Ramos (cell line): ENCODE measurements around the gene RAB7B.

Source experiments
- in situ Hi-C: fragments of 300-500 bp; cut with MboI; formaldehyde crosslinking; loops from one replicate; pipeline ENCODE4 v1.14.3; 2022; ENCODE audit warnings: low sequenced_read_pairs; ENCODE audit not compliant: unreplicated experiment

RAB7B gene, protein sequence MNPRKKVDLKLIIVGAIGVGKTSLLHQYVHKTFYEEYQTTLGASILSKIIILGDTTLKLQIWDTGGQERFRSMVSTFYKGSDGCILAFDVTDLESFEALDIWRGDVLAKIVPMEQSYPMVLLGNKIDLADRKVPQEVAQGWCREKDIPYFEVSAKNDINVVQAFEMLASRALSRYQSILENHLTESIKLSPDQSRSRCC

GRCh38 chr1:206002871-206003801 is at the start of gene RAB7B:
Gene RAB7B (minus strand): TSS chr1:206003395. CDS start chr1:205994135, 9,260 bp downstream.
- in situ Hi-C loops = no loop called here

DNA sequence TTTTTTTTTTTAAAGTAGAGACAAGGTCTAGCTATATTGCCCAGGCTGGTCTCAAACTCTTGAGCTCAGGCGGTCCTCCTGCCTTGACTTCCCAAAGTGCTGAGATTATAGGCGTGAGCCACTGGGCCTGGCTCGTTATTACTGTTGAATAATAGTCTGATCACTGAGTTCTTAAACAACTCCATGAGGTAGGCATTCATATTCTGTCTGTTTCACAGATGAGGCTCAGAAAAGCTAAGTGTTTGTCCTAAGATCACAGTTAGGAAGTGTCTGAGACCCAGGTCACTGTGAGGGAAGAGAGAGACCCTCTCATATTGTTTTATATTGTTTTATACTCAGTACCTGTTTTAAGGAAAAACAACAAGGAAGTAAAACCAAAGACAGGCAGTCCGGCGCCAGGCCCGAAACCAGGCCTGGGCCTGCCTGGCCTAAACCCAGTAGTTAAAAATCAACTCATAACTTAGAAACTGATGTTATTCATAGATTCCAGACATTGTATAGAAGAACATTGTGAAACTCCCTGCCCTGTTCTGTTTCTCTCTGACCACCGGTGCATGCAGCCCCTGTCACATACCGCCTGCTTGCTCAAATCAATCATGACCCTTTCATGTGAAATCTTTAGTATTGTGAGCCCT is 49.2 kb upstream of the RAB7B start:
- in situ Hi-C loops = loop anchor here (10.0 kb wide), 1 partner anchor 758 kb away; no protein-coding TSS in a partner anchor

GRCh38 chr1:206050655-206051235 is 47.5 kb upstream of the RAB7B start:
- in situ Hi-C loops = loop anchor here (10.0 kb wide), 1 partner anchor 756 kb away; no protein-coding TSS in a partner anchor

- in situ Hi-C loops = loop anchor here (10.0 kb wide), 1 partner anchor 755 kb away; no protein-coding TSS in a partner anchor
These were observed 46.9 kb upstream of the RAB7B start for GRCh38 chr1:206049919-206050600.

DNA sequence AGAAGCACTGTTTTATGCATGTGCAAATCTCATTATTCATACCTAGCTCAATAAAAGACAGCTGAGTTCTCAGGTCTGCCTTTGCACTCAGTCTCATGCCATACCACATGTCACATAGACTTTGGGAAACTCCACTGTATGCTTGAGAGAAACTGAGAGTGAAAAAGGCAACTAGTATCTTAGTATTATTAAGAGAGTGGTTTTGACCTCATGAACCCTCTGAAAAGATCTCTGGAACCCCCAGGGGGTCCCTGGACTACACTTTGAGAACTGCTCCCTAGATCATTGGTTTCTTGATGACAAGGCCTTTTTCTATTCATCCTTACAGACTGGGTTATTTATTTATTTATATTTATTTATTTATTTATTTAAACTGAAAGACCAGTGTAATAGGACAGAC is 46.1 kb upstream of the RAB7B start:
- in situ Hi-C loops = no loop called here

DNA sequence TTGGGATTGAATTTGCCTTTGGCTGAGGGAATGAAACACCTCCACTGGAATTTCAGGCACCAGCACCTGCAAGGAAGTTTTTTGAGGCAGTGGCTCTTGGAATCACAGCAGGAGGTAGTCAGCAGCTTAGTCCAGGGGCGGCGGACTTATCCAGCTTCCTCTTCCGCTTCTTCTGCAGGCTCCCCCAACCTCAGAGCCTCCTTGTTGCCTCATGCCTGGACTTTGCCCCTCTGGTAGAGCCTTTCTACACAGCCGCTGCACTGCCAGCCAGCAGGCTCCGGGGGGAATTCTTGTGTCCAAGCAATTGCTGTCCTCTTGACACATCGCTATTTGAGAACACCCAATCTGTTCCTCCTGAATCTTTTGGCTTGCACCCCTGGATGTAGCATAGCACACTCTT is 45.4 kb upstream of the RAB7B start:
- in situ Hi-C loops = no loop called here

DNA sequence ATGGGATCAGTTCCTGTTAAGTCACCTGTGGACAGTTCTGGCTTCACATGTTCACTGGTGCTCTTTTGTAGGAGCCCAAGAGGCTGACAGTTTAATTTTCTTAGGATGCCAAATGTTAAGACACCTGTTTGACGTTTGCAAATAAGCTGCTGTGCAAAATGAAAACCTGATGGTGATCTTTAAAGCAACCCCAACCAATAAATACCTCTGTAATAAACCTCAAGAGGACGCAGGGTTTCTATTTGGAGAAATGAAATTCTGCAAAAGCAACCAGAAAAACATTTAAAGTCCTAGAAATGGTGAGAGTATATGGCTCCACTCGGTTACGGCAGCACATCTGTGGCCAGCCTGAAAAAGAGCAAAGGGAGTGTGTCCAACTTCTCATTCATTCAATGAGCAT is 44.1 kb upstream of the RAB7B start:
- in situ Hi-C loops = no loop called here

- in situ Hi-C loops = no loop called here
These were observed 38.4 kb upstream of the RAB7B start for GRCh38 chr1:206041640-206042039.

GRCh38 chr1:206040328-206040727 is 37.1 kb upstream of the RAB7B start:
- in situ Hi-C loops = no loop called here

GRCh38 chr1:206039046-206039973 is 36.1 kb upstream of the RAB7B start:
- in situ Hi-C loops = no loop called here

- in situ Hi-C loops = no loop called here
These were observed 34.4 kb upstream of the RAB7B start for GRCh38 chr1:206037581-206037980.

- in situ Hi-C loops = no loop called here
These were observed 33.7 kb upstream of the RAB7B start for GRCh38 chr1:206036663-206037455.

GRCh38 chr1:206035027-206035426 is 31.8 kb upstream of the RAB7B start:
- in situ Hi-C loops = no loop called here

- in situ Hi-C loops = no loop called here
These were observed 29.4 kb upstream of the RAB7B start for GRCh38 chr1:206032380-206033140.

- in situ Hi-C loops = no loop called here
These were observed 27.5 kb upstream of the RAB7B start for GRCh38 chr1:206030714-206031113.

DNA sequence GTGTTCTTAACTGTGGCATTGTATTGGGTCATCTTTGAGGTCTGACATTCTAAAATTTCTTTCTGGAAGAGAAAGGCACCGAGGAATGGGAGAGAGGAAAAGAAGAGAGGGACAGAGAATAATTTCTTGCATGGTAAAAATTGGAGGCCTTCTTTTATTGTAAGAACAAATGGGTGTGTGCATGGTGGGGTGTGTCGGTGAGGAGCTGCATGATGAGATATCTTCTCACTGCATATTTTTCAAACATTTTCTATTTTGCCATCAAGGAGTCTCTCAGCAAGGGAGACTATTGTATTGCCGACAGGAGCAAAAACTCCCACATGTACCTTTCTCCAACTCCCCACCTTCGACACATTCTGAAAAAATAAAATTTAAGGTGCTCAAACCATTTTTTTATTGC is 27.0 kb upstream of the RAB7B start:
- in situ Hi-C loops = no loop called here

DNA sequence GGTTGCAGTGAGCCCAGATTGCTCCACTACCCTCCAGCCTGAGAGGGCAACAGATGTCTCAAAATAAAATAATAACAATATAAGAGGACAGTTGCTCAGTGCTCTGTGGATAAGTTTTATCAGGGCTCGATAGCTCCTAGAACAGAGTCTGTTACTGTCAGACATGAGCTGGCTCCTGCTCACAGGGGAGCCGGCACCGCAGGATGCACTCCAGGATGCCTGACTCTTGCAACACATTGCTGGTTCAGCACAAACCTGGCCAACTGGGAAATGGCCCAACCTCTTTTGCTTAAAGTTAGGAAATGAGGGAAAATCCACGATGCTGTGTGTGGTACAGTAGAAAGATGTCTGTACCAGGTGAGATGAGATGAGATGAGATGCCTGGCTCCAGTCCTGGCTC is 26.3 kb upstream of the RAB7B start:
- in situ Hi-C loops = loop anchor here (5.0 kb wide), 1 partner anchor 78 kb away; no protein-coding TSS in a partner anchor
